HG02588 (cell line): ENCODE results near the gene DCPS.

Source experiments
- ATAC-seq: cut with Tn5 transposase; IDR thresholded peaks from one replicate; pipeline ENCODE4 v1.9.1; 2021; ENCODE audit warnings: mild to moderate bottlenecking, moderate library complexity; ENCODE audit not compliant: unreplicated experiment

The DCPS gene

DNA sequence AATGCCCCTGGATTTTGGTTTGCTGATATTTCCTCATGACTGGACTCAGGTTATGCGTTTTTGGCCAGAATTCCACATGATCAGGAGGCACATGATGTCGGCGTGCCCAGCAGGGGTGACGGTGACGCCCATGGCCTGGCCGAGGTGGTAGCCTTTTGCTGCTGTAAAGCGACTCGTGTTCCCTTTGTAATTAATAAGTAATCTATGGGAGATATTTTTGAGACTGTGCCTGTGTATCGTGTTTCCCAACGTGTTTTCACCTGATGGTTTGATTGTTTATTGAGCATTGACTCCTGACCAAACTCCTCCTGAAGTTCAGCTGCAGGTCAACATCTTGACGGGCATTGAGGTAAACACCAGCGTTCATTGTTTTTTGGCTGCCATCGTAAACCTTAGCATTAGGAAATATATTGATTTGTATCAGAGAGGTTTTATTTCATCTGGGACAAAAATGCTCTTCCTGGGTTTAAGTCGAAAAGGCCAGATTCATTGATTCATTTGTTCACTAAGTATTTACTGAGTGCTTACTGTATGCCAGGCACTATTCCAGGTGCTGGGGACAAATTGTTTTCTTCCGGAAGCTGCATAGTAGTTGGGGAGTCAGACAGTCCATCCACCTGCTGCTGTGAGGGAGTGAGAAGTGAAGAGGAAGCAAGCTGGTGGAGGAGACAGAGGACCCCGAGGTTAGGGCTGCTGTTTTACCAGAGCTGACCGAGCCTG, 23.6 kb downstream of the DCPS start:
- no peak for ATAC-seq

DNA sequence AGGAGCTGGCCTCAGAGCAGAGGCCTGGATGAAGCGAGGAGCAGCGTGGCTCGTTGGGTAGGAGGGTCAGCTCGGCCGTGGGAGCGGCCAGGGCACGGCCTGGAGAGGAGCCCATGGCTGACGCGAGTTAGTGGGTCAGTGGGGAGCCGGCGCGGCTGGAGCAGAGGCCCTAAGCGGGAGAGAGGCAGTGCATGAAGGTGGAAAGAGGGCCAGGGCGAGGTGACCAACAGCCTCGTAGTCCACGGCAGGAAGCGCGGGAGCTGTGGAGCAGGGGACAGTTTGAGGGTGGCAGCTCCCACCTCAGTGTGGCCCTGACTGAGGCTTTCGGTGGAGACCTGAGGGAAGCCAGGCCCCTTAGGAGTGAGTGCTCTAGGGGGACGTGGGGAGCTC, 24.1 kb downstream of the DCPS start:
- ATAC-seq = no peak

DNA sequence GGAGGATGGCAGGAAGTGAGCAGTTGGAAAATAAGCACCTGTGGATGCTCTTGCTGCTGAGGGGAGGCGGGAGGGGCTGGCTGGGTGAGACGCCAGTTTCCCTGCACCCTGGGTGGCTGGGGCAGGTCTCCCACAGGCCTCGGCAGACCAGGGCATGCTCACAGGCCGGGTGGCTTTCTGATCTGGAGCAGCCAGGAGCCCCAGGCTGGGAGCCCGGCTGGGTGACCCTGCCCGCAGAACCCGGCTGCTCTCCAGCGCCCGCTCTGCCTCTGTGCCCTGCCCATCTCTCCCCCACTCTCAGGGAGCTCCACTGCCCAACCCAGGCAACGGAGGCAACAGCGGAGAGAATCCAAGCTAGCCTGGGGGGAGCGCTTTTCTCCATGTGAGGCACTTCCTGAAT, 24.6 kb downstream of the DCPS start:
- no peak for ATAC-seq

- ATAC-seq = no peak
Observed at GRCh38 chr11:126328938-126329643, 25.2 kb downstream of the DCPS start.

- no peak for ATAC-seq
Observed at GRCh38 chr11:126329644-126330211, 25.9 kb downstream of the DCPS start.

DNA sequence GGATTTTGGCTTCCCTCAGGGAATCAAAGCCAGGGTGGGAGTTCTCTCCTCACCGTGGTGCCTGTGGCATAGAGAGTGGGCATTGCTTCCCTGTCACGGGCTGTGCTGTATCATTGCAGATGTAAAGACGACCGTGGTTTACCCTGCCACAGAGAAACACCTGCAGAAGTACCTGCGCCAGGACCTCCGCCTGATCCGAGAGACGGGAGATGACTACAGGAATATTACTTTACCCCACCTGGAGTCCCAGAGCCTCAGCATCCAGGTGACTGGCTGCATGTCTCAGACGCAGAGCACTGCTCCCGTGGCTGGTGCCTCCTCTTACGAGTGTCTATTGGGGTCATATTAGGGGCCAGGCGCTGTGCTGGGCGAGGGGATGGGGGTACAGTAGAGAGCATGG, 27.4 kb downstream of the DCPS start:
- no peak for ATAC-seq

- ATAC-seq = no peak
Observed at GRCh38 chr11:126332221-126332711, 28.4 kb downstream of the DCPS start.

- no peak for ATAC-seq
Observed at GRCh38 chr11:126333142-126333541, 29.3 kb downstream of the DCPS start.

DNA sequence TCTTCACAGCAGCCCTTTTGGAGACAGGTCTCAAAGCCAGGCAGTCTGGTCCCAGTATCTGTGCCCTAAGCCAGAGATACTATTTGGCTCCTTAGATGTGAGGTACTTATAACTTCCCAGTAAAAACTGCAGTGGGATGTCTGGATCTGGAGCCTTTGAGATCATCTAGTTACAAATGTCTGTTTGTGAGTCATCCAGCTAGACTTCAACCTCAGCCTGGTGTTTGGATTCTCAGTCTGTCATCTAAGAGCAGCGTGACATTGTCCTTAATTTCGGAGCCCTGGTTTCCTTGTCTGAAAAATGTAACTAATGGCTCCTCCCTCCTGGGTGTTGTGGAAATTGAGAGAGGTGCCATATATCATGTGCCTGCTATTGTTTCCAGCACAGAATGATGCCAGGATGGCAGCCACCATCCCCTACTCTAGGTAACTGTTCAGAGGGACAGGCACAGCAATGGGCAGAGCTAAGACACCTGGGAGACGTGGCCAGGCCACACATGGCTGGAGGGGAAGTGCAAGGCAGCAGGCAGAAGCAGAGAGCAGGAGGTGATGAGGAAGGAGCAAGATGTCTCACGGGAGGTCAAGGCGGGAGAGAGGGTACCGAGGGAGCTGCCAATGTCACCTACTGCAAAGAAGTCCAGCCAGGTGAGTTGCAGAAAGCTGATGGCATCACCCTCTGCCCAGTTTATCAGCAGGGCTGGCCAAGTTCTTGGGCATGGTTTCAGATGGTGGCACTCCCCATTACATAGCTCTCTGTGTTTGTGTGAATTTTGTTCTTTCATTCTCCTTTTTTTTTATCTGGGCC, 31.0 kb downstream of the DCPS start:
- ATAC-seq = no peak

GRCh38 chr11:126335463-126335760, 31.6 kb downstream of the DCPS start:
- no peak for ATAC-seq

DNA sequence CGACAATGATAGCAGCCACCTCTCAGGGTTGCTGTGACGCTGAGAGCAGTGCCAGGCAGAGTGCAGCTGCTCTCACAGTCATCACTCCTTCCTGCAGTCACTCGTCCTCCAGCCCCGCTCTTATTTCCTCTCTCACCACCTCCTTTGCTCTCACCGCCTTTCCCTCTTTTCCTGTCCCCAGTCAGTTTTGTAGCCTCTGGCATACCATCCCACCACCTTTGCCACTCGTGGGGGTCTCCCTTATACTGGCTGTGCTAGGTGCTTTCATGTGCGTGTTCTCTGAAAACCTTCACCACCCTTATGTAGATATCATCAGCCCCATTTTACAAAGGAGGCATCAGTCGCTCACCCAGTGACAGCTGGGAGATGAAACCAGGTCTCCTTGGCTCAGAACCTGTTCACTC, 32.3 kb downstream of the DCPS start:
- ATAC-seq = no peak

GRCh38 chr11:126336671-126337101, 32.8 kb downstream of the DCPS start:
- no peak for ATAC-seq

- ATAC-seq = no peak
Observed at GRCh38 chr11:126337126-126337473, 33.2 kb downstream of the DCPS start.

GRCh38 chr11:126337474-126338241, 33.8 kb downstream of the DCPS start:
- ATAC-seq = no peak

DNA sequence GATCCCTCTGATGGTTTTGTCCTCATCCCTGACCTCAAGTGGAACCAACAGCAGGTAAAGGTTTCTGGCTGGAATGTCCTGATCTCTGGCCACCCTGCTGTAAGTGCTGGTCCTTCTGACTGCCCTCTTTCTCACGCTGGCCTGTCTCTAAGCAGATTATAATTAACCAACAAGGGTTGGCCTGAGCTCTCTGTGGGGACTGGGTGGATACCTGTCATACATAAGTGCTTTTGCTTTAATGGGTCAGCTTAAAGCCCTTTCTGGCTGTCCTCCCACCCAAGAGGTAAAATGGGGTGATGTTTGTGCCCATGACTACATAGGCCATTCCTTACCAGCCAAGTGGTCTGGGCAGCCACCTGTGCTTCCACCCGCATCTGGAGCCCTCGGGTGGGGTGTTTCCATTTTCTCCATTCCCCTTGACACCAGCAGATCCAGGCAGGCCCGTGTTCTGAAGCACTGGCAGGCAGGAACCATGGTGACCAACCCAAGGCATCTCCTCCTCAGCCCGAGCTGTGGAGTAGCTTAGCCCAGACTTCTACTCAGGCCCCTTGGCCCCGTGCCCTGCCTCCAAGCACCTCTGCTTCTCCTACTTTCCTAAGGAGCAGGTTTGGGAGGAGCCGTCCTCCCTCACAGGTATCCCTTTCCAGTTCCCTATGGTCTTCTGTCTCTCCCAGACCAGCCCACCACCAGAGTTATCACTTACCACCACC, 34.6 kb downstream of the DCPS start:
- no peak for ATAC-seq

DNA sequence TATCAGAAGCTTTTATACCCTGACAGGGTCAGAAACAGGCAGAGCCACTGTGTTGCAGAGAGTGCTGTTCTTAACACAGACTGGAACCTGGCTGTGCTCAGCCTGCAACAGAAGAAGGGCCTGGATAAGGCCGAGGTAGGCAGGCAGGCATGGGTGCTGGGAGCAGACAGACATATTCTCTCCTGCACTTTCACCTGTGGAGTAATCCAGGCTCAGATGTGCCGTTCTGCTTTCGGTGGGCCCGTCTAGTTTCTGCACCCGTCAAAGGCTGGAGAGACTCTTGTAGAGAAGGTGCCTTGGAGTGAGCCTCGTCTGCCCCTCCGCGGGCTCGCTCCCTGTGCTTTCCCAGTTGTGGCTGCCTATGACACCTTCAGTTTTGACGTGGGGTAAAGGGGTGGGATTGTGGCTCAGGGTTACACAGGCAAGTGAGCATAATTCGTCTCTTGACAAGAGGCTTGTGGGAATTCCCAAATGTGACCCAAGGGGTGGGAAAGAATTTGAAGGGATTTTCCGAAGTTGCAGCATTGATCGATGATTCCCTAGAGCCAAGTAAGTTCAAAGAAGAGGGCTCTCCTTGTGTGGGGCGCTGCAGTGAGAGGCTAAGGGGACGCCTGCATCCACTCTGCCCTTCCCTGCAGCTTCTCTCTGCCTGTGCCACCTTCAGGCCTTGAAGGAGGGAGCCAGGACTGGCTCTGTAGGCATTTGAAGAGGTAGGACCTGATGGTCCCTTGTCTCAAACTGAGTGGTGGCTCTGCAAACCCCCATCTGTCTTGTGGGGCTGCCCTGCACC, 35.4 kb downstream of the DCPS start:
- ATAC-seq = no peak

DNA sequence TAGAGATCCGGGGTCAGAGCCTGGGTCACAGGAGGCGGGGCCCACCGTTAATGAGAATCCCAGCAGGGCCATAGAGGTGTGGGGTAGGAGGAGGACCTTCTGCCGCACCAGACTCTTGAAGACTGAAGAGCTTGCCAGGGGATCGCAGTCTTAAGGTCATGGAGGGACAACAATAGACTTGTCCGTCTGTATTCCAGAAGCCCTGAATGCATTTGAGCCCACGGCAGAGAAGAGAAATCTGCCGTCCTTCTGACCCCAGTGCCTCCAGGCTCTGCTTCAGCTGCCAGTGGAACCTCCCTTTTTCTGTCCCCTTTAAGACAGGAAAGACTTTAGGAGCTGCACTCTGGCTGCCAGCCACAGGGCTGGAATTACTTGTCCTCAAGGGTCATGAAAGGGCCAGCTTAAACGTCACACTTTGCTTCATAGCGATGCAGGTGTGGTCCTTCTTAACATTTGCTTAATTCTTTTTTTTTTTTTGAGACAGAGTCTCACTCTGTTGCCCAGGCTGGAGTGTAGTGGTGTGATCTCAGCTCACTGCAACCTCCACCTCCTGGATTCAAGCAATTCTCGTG, 36.1 kb downstream of the DCPS start:
- ATAC-seq = no peak

DNA sequence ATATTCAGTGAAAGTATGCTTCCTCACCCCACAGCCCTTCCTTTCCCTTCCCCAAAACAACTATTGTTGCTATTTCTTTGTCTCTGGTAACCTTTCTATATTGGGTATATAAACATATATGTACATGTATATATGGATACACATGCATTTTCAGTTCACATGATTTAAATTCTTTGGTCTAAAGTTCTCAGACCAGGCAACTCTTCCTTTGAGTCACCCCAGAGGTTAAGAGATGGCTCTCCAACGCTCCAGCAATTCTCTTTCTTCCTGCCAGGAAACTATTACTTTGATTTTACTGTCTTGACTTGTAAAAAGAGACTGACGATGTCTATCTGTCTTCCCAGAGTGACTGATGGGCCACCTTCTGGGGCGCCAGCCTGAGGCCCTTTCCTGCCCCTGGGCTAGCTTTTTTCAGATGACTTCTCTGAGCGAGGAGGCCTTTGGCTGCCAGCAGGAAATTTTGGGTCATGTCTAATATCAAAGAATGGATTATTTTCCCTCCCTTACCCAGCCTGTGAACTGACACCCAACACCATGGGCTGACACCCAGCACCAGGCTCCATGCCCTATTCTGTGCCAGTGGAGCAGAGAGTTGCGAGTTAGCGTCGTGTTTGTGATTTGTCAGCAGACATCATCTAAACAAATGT, 37.2 kb downstream of the DCPS start:
- ATAC-seq = no peak

DNA sequence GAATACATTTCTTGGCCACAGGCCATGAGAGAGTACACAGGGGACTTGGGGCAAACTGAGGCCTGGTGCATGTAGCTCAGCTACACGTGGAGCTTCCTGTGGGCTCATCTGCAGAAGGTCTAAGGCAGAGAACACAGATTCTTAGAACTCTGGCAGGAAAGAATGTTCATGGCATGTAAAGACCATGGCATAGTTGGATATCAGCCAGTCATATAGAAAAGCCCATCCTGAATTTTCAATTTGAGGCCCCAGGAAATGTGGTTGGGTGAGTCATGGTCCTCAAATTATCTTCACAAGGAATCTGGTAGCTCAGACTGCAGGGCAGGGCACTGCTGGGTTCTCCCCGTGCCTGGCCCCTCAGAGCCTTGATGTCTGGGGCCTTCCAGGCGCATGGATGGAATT, 37.9 kb downstream of the DCPS start:
- ATAC-seq = no peak
